Large intestine (tissue), 3 donors: ENCODE results near the gene SUV39H2. TPM values are rescaled to one million over a fixed set of nuclear protein-coding genes. Genes with fewer than 3 reads are reported as not detected.
"Not testable (repeated sequence)": the region's sequence is repeated elsewhere in the genome, so short reads cannot be mapped to it uniquely, and the experiment has no call there.

Experiments
- DNase-seq, 2 donors: peaks; one replicate each; pipeline versions ENCODE4 v3.0.0 to v3.0.0-alpha.2; 2013
- H3K27ac ChIP-seq: one replicate; pipeline ENCODE4 v1.5.1; 2013; ENCODE audit warnings: low read length
- H3K27me3 ChIP-seq: 2 replicates; pipeline ENCODE4 v1.6.1; 2013; ENCODE audit warnings: low read length; ENCODE audit not compliant: control insufficient read depth, insufficient read depth
- H3K36me3 ChIP-seq: 2 replicates; pipeline ENCODE4 v1.6.1; 2013; ENCODE audit warnings: low read length; ENCODE audit not compliant: control insufficient read depth, insufficient read depth
- H3K4me1 ChIP-seq: one replicate; pipeline ENCODE4 v1.6.1; 2013; ENCODE audit warnings: low read length; ENCODE audit not compliant: control insufficient read depth, insufficient read depth
- H3K4me3 ChIP-seq: one replicate; pipeline ENCODE4 v1.5.1; 2013; ENCODE audit warnings: low read length
- H3K9me3 ChIP-seq: one replicate; pipeline ENCODE4 v1.6.1; 2013; ENCODE audit warnings: mild to moderate bottlenecking, low read depth, low read length, moderate library complexity; ENCODE audit not compliant: control insufficient read depth
- WGBS: methylation state at CpG from one replicate; pipeline ENCODE4 v1.1.5; 2013; ENCODE audit warnings: low lambda C conversion rate; ENCODE audit not compliant: insufficient coverage; 5-methylcytosine and 5-hydroxymethylcytosine counted together
- polyA plus RNA-seq: library from polyadenylated mRNA; unstranded; fragments of 120-200 nt; gene quantifications from one replicate; pipeline ENCODE4 v1.2.1, GENCODE V29; 2013

The SUV39H2 gene
- polyA plus RNA-seq, 1 donor = 10.9 TPM

- Histone ChIP-seq H3K27me3 (no peaks in the 10 kb centered on the region), H3K27ac (no peak overlapping the region), H3K4me1 (no peaks in the 10 kb centered on the region), H3K9me3 (no peaks in the 10 kb centered on the region), H3K4me3 (no peak overlapping the region), H3K36me3 (peaks cover 73% of the 10 kb centered on the region)
- WGBS = 100% methylated on average over 1 of the region's 2 CpGs
- no peak for DNase-seq
Observed at GRCh38 chr10:14925268-14925667, 46.6 kb downstream of the SUV39H2 start.

DNA sequence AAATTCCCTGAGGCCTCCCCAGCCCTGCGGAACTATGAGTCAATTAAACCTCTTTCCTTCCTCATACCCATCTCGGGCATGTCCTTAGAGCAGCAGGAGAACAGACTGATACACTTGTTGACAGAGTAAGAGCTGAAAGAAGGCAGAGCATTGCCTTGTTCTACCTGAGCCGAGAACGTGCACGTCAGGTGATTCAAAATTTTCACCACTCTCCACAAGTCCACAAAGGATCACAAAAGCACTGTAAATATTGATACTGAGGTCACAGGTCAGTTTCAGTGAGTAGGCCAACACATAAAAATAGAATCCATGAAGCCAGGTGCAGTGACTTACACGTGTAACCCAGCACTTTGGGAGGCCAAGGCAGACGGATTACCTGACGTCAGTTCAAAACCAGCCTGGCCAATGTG, 47.4 kb downstream of the SUV39H2 start:
- 40% methylated on average over 1 of the region's 8 CpGs for WGBS

DNA sequence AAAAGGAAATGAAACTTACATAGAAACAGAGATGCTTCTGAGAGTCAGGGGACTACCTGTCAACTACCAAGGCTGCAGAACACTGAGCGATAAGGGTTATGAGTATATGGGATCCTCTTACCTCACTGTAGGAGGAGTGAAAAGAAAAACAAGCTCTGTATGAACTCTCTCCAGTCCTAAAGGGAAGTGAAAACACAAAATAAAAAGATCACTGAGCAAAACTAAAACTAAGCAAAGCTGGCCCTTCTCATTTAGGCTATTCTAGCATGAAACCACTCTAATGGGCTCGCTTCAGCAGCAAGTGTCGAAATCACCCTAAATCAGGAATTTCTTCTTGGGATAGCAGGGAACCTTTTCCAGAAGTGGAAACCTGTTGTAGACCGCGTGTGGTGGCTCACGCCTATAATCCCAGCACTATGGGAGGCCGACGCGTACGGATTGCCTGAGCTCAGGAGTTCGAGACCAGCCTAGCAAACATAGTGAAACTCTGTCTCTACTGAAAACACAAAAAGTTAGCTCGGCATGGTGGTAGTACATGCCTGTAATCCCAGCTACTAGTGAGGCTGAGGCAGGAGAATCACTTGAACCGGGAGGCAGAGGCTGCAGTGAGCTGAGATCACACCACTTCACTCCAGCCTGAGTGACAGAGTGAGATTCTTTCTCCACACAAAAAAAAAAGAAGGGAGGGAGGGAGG, 48.2 kb downstream of the SUV39H2 start:
- 100% methylated on average over 1 of the region's 13 CpGs for WGBS
- DNase-seq = no peak
- no peak overlapping the region for H3K4me3 ChIP-seq
- H3K27ac ChIP-seq = no peak overlapping the region
- no peaks in the 10 kb centered on the region for H3K9me3 ChIP-seq
- no peaks in the 10 kb centered on the region for H3K27me3 ChIP-seq
- peaks cover 66% of the 10 kb centered on the region for H3K36me3 ChIP-seq
- H3K4me1 ChIP-seq = no peaks in the 10 kb centered on the region

More for the DNA sequence above, 47.4 kb downstream of the SUV39H2 start:
- no peak overlapping the region for H3K27ac ChIP-seq
- DNase-seq = no peak
- no peak overlapping the region for H3K4me3 ChIP-seq
- H3K36me3 ChIP-seq = peaks cover 67% of the 10 kb centered on the region
- no peaks in the 10 kb centered on the region for H3K27me3 ChIP-seq
- no peaks in the 10 kb centered on the region for H3K9me3 ChIP-seq
- H3K4me1 ChIP-seq = no peaks in the 10 kb centered on the region

- H3K36me3 ChIP-seq = peaks cover 60% of the 10 kb centered on the region
- WGBS = 90% methylated on average over 2 of the region's 10 CpGs
- no peak for DNase-seq
Observed at GRCh38 chr10:14930610-14931009, 51.9 kb downstream of the SUV39H2 start.

DNA sequence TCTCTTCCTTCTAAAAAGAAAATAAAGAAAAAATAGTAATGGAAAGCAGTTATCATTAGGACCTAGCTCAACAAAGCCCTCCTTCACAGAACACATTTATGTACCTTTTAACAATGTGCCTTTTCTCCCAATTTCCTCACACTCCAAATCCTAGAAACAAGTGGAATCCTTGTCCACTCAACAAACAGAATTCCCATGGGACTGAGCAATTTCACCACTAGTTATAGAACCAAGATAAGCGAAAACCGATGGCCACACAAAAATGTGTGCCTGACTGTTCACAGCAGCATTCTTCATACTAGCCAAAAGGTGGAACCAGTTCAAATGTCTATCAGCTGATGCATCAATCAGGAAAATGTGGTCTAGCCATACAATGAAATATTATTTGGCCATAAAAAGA, 57.9 kb downstream of the SUV39H2 start:
- Histone ChIP-seq H3K9me3 (no peaks in the 10 kb centered on the region), H3K4me3 (no peak overlapping the region), H3K36me3 (peaks cover 30% of the 10 kb centered on the region), H3K27ac (no peak overlapping the region), H3K4me1 (no peaks in the 10 kb centered on the region), H3K27me3 (no peaks in the 10 kb centered on the region)
- no CpG with 5 or more reads among the region's 2 CpGs for WGBS
- DNase-seq = no peak

More at GRCh38 chr10:14930610-14931009, 51.9 kb downstream of the SUV39H2 start:
- Histone ChIP-seq H3K4me3 (no peak overlapping the region), H3K27me3 (no peaks in the 10 kb centered on the region), H3K9me3 (no peaks in the 10 kb centered on the region), H3K4me1 (no peaks in the 10 kb centered on the region), H3K27ac (no peak overlapping the region)

GRCh38 chr10:14938971-14939370, 60.3 kb downstream of the SUV39H2 start:
- no CpG with 5 or more reads among the region's 5 CpGs for WGBS
- H3K27ac ChIP-seq, DNase-seq, H3K4me3 ChIP-seq, H3K9me3 ChIP-seq, H3K27me3 ChIP-seq, H3K4me1 ChIP-seq: not testable (repeated sequence)
- H3K36me3 ChIP-seq = peaks cover 17% of the 10 kb centered on the region

DNA sequence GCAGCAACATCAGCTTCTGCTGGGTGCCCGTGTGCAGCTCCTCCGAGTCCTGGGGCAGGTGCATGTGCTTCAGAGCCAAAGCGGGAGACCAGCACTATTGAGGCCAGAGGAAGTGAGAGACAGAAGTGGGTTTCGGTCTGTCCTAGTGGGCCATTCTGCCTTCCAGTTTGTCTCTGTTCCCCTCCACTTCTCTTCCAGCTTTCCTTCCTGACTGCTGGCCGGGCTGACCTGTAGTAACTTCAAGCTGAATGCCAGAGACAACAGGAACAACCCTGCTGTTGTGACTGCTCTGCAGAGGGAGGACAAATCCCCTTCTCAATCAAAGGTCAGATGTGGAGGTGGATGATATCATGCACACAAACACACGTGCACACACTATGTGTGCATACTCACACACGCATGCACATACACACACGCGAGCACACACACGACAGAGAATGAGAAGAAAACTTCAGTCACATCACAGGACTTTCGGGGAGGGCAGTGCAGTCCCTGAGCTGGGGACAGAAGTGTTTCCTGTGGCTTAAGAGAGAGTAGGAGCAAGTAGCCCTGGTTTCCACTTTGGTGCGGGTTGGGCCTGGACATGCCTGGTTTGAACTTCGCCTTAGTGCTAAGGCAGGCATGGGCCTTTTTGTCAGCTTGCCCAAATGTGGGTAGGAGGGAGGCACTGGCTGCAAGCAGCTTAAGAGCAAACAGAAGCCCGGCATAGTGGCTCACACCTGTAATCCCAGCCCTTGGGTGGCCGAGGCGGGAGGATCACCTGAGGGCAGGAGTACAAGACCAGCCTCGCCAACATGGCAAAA, 63.7 kb downstream of the SUV39H2 start:
- not testable (repeated sequence) for H3K4me3 ChIP-seq, H3K9me3 ChIP-seq, H3K27ac ChIP-seq, H3K27me3 ChIP-seq, DNase-seq, H3K4me1 ChIP-seq
- no CpG with 5 or more reads among the region's 17 CpGs for WGBS
- H3K36me3 ChIP-seq = peaks cover 33% of the 10 kb centered on the region

DNA sequence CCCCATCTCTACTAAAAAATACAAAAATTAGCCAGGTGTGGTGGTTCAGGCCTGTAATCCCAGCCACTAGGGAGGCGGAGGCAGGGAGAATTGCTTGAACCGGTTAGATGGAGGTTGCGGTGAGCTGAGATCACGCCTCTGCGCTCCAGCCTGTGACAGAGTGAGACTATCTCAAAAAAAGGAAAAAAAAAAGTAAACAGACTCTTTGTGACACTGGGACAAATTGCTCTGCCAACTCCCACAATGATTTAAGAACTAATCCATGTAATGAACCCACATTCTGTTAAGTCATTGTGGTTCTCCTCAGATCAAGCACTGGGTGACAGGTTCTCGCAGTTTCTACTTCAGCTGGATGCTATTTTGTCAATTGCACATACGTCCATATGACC, 64.3 kb downstream of the SUV39H2 start:
- not testable (repeated sequence) for H3K4me3 ChIP-seq, DNase-seq, H3K4me1 ChIP-seq, H3K27me3 ChIP-seq, H3K9me3 ChIP-seq, H3K27ac ChIP-seq
- H3K36me3 ChIP-seq = peaks cover 38% of the 10 kb centered on the region
- WGBS = 90% methylated on average over 2 of the region's 7 CpGs

DNA sequence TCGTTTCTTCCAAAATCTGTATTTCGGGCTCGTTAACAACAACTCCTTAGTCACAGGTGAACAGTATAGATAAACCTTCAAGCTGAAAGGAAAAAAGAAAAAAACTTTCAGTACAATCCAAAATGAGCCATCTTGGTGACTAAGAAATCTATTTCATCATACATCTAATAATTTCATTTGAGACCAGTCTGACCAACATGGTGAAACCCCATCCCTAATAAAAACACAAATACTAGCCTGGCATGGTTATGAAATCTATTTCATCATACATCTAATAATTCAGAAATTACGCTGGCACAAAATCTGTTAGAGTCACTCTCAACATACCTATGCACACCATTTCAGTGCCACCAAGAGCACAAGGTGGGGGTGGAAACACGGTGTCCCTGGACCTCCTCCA, 66.4 kb downstream of the SUV39H2 start:
- 97% methylated on average over 3 of the region's 5 CpGs for WGBS
- no peak for DNase-seq
- no peaks in the 10 kb centered on the region for H3K4me1 ChIP-seq
- H3K36me3 ChIP-seq = peaks cover 44% of the 10 kb centered on the region
- H3K27me3 ChIP-seq = no peaks in the 10 kb centered on the region
- no peak overlapping the region for H3K4me3 ChIP-seq
- H3K9me3 ChIP-seq = no peaks in the 10 kb centered on the region
- H3K27ac ChIP-seq = no peak overlapping the region

DNA sequence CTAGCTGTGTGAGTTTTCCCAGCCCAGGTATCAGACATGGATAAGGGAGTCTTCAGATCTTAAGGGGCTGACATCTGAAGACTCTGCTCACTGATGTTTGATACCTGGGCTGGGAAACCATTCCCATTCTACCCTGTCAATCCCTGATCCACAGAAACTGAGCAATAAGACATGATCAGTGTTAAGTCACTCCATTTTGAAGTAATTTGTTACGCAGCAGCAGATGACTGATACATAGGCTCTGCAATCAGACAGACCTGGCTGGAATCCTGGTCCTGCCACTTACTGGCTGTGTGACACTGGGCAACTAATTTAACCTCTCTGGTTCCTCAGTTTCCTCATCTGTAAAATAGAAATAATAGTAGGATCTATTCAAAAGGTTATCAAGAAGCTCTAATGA, 68.6 kb downstream of the SUV39H2 start:
- Histone ChIP-seq H3K36me3 (peaks cover 45% of the 10 kb centered on the region), H3K4me3 (no peak overlapping the region), H3K4me1 (no peaks in the 10 kb centered on the region), H3K27ac (no peak overlapping the region), H3K9me3 (no peaks in the 10 kb centered on the region), H3K27me3 (no peaks in the 10 kb centered on the region)
- no peak for DNase-seq
- WGBS = no CpG with 5 or more reads among the region's 1 CpG
